ENCODE results near the gene AGPAT1. TPM values are rescaled to one million over a fixed set of nuclear protein-coding genes. Genes with fewer than 3 reads are reported as not detected.

Gene AGPAT1, protein sequence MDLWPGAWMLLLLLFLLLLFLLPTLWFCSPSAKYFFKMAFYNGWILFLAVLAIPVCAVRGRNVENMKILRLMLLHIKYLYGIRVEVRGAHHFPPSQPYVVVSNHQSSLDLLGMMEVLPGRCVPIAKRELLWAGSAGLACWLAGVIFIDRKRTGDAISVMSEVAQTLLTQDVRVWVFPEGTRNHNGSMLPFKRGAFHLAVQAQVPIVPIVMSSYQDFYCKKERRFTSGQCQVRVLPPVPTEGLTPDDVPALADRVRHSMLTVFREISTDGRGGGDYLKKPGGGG
- total RNA-seq = 63.2 to 69.0 TPM (median 64.6 TPM) in 3 replicates

DNA sequence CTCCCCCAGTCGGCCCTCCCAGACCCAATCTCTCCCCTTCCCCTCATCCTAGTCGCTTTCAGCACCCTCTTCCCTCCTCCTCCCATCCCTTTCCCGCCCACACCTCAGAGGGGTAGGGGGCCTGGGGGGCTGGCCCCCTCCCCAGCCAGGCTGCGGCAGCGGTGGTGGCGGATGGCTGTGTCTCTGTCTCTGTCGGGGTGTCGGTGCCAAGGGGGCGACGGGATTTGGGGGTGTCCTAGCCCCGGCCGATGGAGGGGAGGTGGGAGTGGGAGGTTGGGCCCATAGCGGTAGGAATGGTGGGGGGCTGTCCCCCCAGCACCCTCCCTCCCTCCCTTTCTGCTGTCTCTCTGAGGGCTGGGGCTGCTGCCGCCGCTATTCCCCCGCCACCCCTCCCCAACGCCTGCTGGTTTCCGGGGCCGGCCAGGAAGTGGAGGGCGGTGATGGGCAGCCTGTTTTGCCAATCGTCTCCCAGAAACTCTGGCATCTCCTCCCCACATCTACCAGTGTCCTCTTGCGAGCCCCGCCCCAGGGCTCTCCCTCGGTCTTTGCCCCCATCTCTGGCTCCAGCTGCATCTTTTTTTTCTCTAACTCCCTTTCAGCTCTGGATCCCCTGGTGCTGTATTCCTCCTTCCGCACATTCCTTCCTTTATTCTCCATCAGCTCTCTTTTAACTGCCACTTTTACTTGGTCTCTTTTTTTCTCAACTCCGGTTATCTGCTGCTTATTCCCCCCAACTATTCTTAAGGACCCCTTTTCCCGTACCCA lies at the start of gene AGPAT1:
AGPAT1 (minus strand) TSS at position 374 of the 765 bp plus-strand sequence. CDS start 4,588 bp downstream, outside the sequence.
- TF ChIP-seq, protein P1, sequence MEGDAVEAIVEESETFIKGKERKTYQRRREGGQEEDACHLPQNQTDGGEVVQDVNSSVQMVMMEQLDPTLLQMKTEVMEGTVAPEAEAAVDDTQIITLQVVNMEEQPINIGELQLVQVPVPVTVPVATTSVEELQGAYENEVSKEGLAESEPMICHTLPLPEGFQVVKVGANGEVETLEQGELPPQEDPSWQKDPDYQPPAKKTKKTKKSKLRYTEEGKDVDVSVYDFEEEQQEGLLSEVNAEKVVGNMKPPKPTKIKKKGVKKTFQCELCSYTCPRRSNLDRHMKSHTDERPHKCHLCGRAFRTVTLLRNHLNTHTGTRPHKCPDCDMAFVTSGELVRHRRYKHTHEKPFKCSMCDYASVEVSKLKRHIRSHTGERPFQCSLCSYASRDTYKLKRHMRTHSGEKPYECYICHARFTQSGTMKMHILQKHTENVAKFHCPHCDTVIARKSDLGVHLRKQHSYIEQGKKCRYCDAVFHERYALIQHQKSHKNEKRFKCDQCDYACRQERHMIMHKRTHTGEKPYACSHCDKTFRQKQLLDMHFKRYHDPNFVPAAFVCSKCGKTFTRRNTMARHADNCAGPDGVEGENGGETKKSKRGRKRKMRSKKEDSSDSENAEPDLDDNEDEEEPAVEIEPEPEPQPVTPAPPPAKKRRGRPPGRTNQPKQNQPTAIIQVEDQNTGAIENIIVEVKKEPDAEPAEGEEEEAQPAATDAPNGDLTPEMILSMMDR (IDR thresholded peaks at IDR 0.05; ENCODE audit: unreplicated experiment) = no peak
- H3K4me1 Mint-ChIP-seq = peaks cover 59% of the 10 kb centered on the region
- no peaks in the 10 kb centered on the region for H3K9me3 Mint-ChIP-seq
- DNase-seq (ENCODE audit: low spot score in 2 of 2, unreplicated experiment in 2 of 2) = peak; percentile 95 to 98
- no peaks in the 10 kb centered on the region for H3K27me3 Mint-ChIP-seq (ENCODE audit: low read depth)
- H3K27ac Mint-ChIP-seq = peak within 1 kb of the TSS; percentile 98
- peaks cover 13% of the 10 kb centered on the region for H3K36me3 Mint-ChIP-seq
- peak within 1 kb of the TSS; percentile 92 for H3K4me3 Mint-ChIP-seq

DNA sequence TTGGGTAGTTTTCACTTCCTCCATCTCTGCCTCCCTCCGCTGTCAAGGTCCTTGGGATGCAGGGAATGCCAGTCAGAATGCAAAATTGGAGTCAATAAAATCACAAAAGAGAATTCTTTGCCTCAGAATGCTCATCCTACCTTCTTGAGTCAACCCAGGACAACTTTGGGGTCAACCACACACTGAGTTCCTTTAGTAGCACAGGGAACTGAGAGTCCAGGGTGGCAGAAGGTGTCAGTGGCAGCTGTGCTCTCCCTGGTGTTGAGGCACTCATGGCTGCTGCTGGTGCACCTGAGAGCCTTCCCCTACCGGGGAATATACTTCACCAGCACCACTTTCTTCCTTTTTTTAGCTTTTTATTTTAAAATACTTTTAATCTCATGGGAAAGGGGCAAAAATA lies 48.8 kb upstream of the AGPAT1 start:
- no peak overlapping the region for H3K27ac Mint-ChIP-seq
- no peaks in the 10 kb centered on the region for H3K9me3 Mint-ChIP-seq
- H3K36me3 Mint-ChIP-seq = no peaks in the 10 kb centered on the region
- H3K4me1 Mint-ChIP-seq = no peaks in the 10 kb centered on the region
- H3K27me3 Mint-ChIP-seq (ENCODE audit: low read depth) = peaks cover 22% of the 10 kb centered on the region
- DNase-seq (ENCODE audit: low spot score in 2 of 2, unreplicated experiment in 2 of 2) = no peak
- TF ChIP-seq, protein P1 (IDR thresholded peaks at IDR 0.05; ENCODE audit: unreplicated experiment) = no peak
- H3K4me3 Mint-ChIP-seq = no peak overlapping the region

DNA sequence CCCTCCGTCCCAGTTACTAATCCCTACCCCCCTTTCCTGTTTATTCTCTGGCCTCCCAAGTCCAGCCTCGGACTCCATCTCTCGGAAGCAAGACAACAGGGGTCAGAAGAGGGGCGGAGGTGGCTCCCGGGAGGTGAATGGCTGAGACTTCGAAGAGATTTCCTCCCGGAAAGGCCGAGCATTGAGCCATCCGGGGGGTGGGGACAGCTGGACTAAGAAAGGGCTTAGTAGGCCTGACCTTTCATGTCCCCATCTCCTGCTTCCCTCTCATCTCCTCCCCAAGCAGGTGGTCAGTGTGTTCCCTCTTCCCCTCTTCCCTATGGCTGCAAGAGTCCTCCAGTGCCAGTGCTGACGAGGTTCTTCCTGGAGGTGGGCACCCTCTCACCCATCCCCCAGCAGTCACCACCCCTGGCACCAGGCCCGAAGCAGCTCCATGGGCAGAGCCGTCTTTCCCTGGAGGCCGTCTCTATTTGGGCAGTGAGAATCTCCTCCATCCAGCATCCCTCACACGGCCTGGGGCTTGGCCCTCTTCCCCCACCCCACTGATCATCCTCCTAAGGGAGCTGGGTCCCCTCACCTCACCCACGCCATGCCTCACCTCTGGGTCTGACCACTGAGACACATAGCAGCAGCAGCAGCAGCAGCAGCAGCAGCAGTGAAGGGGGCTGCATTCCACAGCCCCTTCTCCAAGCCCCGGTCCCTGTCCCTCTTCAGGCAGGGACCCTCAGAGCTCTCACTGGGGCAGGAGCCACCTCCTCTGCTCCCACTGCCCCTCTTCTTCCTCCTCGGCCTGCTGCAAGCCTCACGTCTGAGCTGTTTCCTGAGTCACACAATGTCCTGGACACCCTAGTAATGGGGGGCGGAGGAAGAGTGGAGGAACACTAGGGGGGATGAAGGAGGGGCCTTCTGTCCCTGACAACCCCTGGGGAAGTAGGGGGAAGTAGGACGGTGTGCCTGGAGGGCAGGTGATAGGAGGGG lies 47.7 kb upstream of the AGPAT1 start, which contains the start of gene NOTCH4:
NOTCH4 (minus strand) TSS at position 810 of the 978 bp plus-strand sequence; CDS start at position 671, 139 bp downstream.
- TF ChIP-seq, protein P1 (IDR thresholded peaks at IDR 0.05; ENCODE audit: unreplicated experiment) = no peak
- no peak for DNase-seq (ENCODE audit: low spot score in 2 of 2, unreplicated experiment in 2 of 2)
- Mint-ChIP-seq H3K4me1 (no peaks in the 10 kb centered on the region), H3K4me3 (no peak within 1 kb of the TSS), H3K27me3 (ENCODE audit: low read depth) (peaks cover 33% of the 10 kb centered on the region), H3K9me3 (no peaks in the 10 kb centered on the region), H3K36me3 (no peaks in the 10 kb centered on the region), H3K27ac (no peak within 1 kb of the TSS)

DNA sequence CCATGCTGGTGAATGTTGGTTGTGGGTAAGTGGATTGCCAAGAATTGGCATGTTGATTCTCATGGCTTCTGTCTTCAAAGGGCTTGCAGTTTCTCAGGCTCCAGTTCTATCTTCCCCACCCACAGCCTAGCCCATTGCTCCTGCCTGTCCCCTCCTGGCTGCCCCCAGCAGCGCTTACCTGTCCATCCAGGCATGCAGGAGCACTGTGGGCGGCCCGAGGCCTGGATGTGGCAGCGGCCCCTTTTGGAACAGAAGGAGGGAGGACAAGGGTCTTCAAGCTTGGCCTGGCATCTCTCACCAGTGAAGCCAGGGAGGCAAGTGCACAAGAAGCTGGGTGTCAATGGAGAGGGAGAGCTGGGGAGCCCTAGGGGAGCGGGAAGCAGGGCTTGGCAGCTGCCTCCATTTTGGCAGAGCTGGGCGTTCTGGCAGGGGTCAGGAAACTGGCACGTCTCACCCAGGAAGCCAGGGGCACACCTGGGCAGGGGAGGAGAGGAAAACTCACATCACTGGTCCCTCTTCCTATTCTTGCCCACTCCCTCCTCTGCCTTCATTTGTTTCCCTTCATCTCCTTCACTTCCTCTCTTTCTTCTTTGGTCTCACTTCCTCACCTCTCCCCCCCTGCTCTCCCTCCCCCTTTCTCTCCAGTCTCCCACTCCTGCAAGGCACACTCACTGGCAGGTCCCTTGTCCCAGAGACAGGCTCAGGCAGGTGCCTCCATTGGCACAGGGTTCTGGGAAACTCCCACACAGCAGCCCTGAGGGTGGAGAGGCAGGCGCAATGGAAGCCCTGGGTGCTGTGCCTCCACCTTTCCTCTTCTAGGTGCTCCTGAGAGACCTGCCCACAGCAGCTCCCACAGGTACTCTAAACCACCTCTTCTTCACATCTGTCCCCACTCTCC lies 46.7 kb upstream of the AGPAT1 start:
- H3K4me3 Mint-ChIP-seq = no peak overlapping the region
- H3K9me3 Mint-ChIP-seq = no peaks in the 10 kb centered on the region
- no peak for DNase-seq (ENCODE audit: low spot score in 2 of 2, unreplicated experiment in 2 of 2)
- H3K27ac Mint-ChIP-seq = no peak overlapping the region
- H3K27me3 Mint-ChIP-seq (ENCODE audit: low read depth) = peaks cover 38% of the 10 kb centered on the region
- H3K4me1 Mint-ChIP-seq = no peaks in the 10 kb centered on the region
- no peaks in the 10 kb centered on the region for H3K36me3 Mint-ChIP-seq
- TF ChIP-seq, protein P1 (IDR thresholded peaks at IDR 0.05; ENCODE audit: unreplicated experiment) = no peak
